Ovary (tissue), 9 donors: ENCODE data around the gene MGA. TPM values are rescaled to one million over a fixed set of nuclear protein-coding genes. Genes with fewer than 3 reads are reported as not detected.

ENCODE experiments used
- DNase-seq, 5 donors: peaks; one replicate each; pipeline ENCODE4 v3.0.0-alpha.2; 2019 to 2020
- H3K27ac ChIP-seq, 2 donors: fragments of 200-600 bp; one replicate each; pipeline versions ENCODE4 v1.5.1 to v1.8.0; 2019 to 2022
- H3K27me3 ChIP-seq: fragments of 200-600 bp; one replicate; pipeline ENCODE4 v1.8.0; 2022
- H3K36me3 ChIP-seq: fragments of 200-600 bp; sonication (generic); one replicate; pipeline ENCODE4 v1.5.1; 2019
- H3K4me1 ChIP-seq: one replicate; pipeline ENCODE4 v1.8.1; 2013; ENCODE audit warnings: mild to moderate bottlenecking, moderate library complexity; ENCODE audit not compliant: insufficient read depth
- H3K4me3 ChIP-seq: fragments of 200-600 bp; sonication (generic); one replicate; pipeline ENCODE4 v1.5.1; 2017
- H3K9me3 ChIP-seq, 2 donors: fragments of 200-600 bp in 1 of 2; sonication (generic) in 1 of 2; one replicate each; pipeline versions ENCODE4 v1.5.1 to v1.8.1; 2013 to 2019; ENCODE audit warnings: mild to moderate bottlenecking in 1 of 2, moderate library complexity in 1 of 2
- CTCF ChIP-seq, 3 donors: fragments of 450-650 bp in 2 of 3; fragments of 200-600 bp in 1 of 3; IDR thresholded peaks; one replicate each; pipeline versions ENCODE4 v1.5.1 to v1.8.0; 2016 to 2022; ENCODE audit warnings: antibody characterized with exemption in 3 of 3, mild to moderate bottlenecking in 1 of 3
- EP300 ChIP-seq: sonication (generic); formaldehyde crosslinking; IDR thresholded peaks from one replicate; pipeline ENCODE4 v1.6.1; 2017; ENCODE audit warnings: antibody characterized with exemption
- POLR2A ChIP-seq: fragments of 450-650 bp; IDR thresholded peaks from one replicate; pipeline ENCODE4 v1.6.1; 2017; ENCODE audit warnings: antibody characterized with exemption, mild to moderate bottlenecking, moderate library complexity
- WGBS, 3 donors: extraction: QIAGEN DNeasy Blood & Tissue Kit in 1 of 3; methylation state at CpG; one replicate each; pipeline versions ENCODE4 v1.1.5 to v1.1.7; 2013 to 2017; 5-methylcytosine and 5-hydroxymethylcytosine counted together
- intact Hi-C, 4 donors: fragments of 100-400 bp; cut with DNase I; formaldehyde crosslinking; loops; one replicate each; pipeline versions ENCODE4 v1.11.0 to v1.15.1; 2022 to 2023
- polyA plus RNA-seq, 2 donors: library from polyadenylated mRNA; stranded (reverse); fragments of 200-250 nt in 1 of 2; fragments of 350-450 nt in 1 of 2; fragmentation: Illumina TruSeq in 1 of 2; extraction: RNeasy Lipid Tissue Mini Kit (QIAGEN cat#74804) in 1 of 2; gene quantifications; one replicate each; pipeline ENCODE4 v1.2.3, GENCODE V29; 2013 to 2014
- total RNA-seq, 7 donors: library from RNA; depleted of rRNA in 2 of 7; stranded (reverse); fragments of >200 nt in 2 of 7; fragmentation: NEBNext Ultra II Directional in 3 of 7; extraction: Animal tissue kit (Norgen Biotek cat#: 25700) in 3 of 7; gene quantifications; one replicate each; pipeline versions ENCODE4 v1.1.0 to v1.2.4, GENCODE V29; 2016 to 2023
- donor health status: DM: no; HTN: no; CAD: no; lungs with moderate emphysema.
- donor health status: DM: no; HTN: no; CAD: no.
- donor health status: Bipolar disorder and iron deficiency.
- donor health status: DM: yes; HTN: yes; CAD: no.
- donor health status: DM: no; HTN: no; CAD: no.
- donor health status: DM: yes; HTN: yes; CAD: no.

MGA gene
- total and polyA plus RNA-seq, 9 donors = 7.1 to 90.2 (median 60.9) TPM

GRCh38 chr15:41782371-41783282, 122.4 kb downstream of the MGA start:
- peaks cover 15% of the 10 kb centered on the region for H3K4me1 ChIP-seq
- 70 to 89% (median 72%) methylated on average over 5 of the region's 5 CpGs for WGBS, 3 donors
- no peak overlapping the region for H3K4me3 ChIP-seq
- no peaks in the 10 kb centered on the region for H3K9me3 ChIP-seq
- no peak for TF ChIP-seq EP300
- no peak for TF ChIP-seq POLR2A
- TF ChIP-seq CTCF (IDR thresholded peaks at IDR 0.05) = no peak
- intact Hi-C loops = no loop called here
- no peaks in the 10 kb centered on the region for H3K36me3 ChIP-seq
- no peaks in the 10 kb centered on the region for H3K27me3 ChIP-seq
- no peak overlapping the region for H3K27ac ChIP-seq
- no peak for DNase-seq

DNA sequence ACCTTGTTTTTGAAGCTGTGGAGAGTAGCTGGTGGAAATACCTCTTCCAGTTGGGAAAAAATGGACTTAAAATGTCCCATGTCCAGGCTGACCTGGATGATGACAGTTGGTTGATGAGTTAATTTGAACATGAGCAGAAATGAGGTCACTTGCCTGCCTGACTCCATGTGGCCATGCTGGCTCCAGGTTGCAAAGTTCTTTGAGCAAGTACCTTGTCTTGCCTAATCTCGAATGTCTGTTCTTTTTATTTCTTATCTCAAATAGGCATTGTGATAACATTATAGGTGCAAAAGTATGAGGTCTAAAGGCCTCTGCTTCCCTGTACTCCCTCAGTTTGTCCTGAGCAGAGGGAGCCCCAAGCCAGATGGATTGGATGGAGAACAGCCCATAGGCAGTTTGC, 123.1 kb downstream of the MGA start:
- no peak for DNase-seq
- Histone ChIP-seq H3K27ac (no peak overlapping the region), H3K9me3 (no peaks in the 10 kb centered on the region), H3K4me3 (no peak overlapping the region), H3K36me3 (no peaks in the 10 kb centered on the region), H3K4me1 (peaks cover 15% of the 10 kb centered on the region), H3K27me3 (no peaks in the 10 kb centered on the region)
- TF ChIP-seq CTCF (IDR thresholded peaks at IDR 0.05) (no peak), POLR2A (no peak), EP300 (no peak)
- intact Hi-C loops = no loop called here
- 46 to 74% (median 67%) methylated on average over 1 of the region's 1 CpG for WGBS, 3 donors

DNA sequence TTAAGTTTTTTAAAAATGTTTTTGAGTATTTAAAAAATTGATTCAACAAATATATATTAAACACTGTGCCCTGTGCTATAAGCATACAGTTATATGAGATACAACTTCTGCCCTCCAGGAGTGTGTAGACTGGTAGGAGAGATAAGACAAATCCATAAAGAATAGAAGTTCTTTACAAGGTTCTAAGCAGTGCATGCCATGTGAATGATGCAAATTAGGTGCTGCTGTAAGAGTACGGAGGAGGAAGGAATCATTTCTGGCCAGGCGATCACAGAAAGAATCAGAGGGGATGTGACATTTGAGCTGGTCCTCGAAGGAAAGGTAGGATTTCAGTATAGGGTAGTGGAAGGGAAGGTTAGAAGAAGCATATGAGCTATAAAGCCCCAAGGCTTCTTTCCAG, 128.1 kb downstream of the MGA start:
- Histone ChIP-seq H3K4me1 (peaks cover 21% of the 10 kb centered on the region), H3K4me3 (no peak overlapping the region), H3K27me3 (no peaks in the 10 kb centered on the region), H3K36me3 (no peaks in the 10 kb centered on the region), H3K27ac (no peak overlapping the region), H3K9me3 (no peaks in the 10 kb centered on the region)
- WGBS, 3 donors = 86 to 89% (median 87%) methylated on average over 3 of the region's 3 CpGs
- intact Hi-C loops = no loop called here
- no peak for DNase-seq
- TF ChIP-seq EP300 = no peak
- no peak for TF ChIP-seq POLR2A
- no peak for TF ChIP-seq CTCF (IDR thresholded peaks at IDR 0.05)

DNA sequence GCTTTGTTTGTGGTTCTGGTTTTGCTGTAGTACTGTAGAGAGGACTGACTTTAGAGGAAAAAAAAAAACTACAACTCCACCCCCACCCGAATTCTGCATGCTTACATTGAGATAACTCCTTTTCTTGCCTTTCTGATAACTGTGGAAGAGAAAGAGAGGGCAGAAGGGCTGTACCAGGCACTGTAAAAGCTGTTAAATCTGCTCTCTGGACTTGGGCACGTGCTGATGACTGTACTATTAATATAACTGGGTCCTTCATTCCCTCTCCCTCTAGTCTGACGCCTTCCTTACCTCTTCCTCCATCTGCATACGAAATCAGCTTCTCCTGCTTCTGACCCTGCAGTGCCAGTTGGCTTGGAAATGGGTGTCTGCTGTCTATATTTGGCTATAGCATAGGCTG, 129.0 kb downstream of the MGA start:
- intact Hi-C loops = no loop called here
- H3K4me3 ChIP-seq = no peak overlapping the region
- no peak overlapping the region for H3K27ac ChIP-seq
- no peak for TF ChIP-seq POLR2A
- no peak for TF ChIP-seq EP300
- H3K9me3 ChIP-seq = no peaks in the 10 kb centered on the region
- H3K36me3 ChIP-seq = no peaks in the 10 kb centered on the region
- WGBS, 3 donors = 39 to 59% (median 47%) methylated on average over 4 of the region's 4 CpGs
- no peaks in the 10 kb centered on the region for H3K27me3 ChIP-seq
- H3K4me1 ChIP-seq = peaks cover 24% of the 10 kb centered on the region
- DNase-seq = no peak

GRCh38 chr15:41789662-41790061, 129.5 kb downstream of the MGA start:
- no peaks in the 10 kb centered on the region for H3K36me3 ChIP-seq
- H3K4me3 ChIP-seq = no peak overlapping the region
- intact Hi-C loops = no loop called here
- H3K27ac ChIP-seq = no peak overlapping the region
- no peaks in the 10 kb centered on the region for H3K9me3 ChIP-seq
- TF ChIP-seq CTCF (IDR thresholded peaks at IDR 0.05) (no peak), EP300 (no peak), POLR2A (no peak)
- H3K27me3 ChIP-seq = no peaks in the 10 kb centered on the region
- H3K4me1 ChIP-seq = peaks cover 24% of the 10 kb centered on the region
- DNase-seq = no peak
